OCI-M2 (cell line): ENCODE results near the gene TBL1Y.
"Not testable (repeated sequence)": the region's sequence is repeated elsewhere in the genome, so short reads cannot be mapped to it uniquely, and the experiment has no call there.

Source experiments
- DNase-seq: peaks from one replicate; lab custom pipeline; 2025; ENCODE audit not compliant: unreplicated experiment; lab: John Stamatoyannopoulos, UW

The TBL1Y gene

GRCh38 chrY:6972271-6972887, 61.9 kb downstream of the TBL1Y start:
- DNase-seq = no peak

DNA sequence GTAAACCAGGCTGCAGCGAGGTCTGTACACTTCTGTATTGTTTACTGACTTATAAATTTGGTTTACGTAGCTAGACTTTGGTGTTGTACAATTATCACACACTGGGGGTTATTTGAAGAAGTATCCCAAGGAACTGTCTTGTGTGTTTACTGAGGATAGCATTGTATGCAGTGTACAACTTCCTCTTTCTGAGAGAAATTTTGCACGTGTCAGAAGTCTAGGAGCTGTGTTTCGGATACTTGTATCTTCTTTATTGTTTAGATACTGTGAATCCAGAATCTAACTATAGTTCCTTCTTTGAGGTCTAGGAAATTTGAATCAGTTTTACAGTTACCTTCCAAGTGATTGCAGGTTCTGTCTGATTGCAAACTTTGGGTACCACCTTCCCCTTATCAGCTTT, 64.5 kb downstream of the TBL1Y start:
- no peak for DNase-seq

GRCh38 chrY:6977783-6978182, 67.3 kb downstream of the TBL1Y start:
- DNase-seq = no peak

- no peak for DNase-seq
Observed at GRCh38 chrY:6983221-6983620, 72.7 kb downstream of the TBL1Y start.

GRCh38 chrY:6987811-6988210, 77.3 kb downstream of the TBL1Y start:
- DNase-seq = no peak

- no peak for DNase-seq
Observed at GRCh38 chrY:6989886-6990620, 79.6 kb downstream of the TBL1Y start.

DNA sequence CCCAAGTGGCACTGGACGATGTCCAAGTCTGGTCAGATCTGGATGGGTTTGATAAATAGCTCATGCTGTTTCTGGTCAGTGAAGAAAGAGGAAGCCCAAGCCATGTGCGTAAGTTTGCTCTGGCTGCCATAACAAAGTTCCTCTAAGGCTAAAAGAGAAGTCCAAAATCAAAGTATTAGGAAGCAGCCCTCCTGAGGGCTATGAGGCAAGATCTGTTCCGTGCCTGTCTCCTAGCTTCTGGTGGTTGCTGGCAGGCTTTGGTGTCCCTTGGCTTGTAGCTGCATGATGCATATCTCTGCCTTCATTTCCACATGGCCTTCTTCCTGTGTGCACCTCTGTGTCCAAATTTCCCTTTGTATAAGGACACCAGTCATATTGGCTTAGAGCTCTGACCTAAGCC, 81.5 kb downstream of the TBL1Y start:
- no peak for DNase-seq

DNA sequence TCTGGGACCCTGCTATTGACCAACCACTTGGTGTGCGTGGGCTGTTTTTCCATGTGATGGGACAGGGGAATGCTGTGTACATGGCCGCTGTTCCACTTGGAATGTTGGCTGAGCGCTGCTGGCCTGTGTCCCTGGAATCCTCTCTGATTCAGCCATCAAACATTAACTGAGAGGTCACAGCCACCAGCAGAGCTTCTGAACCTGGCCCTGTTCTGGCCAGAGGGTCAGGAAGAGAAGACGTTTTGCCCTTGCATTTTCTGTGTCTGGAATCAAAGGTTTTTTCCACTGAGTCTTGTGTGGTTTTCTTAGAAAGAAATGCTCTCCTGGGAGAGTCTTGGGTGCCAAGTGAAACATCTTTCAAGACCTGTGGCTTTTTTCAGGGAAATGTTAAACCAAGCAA, 85.5 kb downstream of the TBL1Y start:
- DNase-seq = no peak

DNA sequence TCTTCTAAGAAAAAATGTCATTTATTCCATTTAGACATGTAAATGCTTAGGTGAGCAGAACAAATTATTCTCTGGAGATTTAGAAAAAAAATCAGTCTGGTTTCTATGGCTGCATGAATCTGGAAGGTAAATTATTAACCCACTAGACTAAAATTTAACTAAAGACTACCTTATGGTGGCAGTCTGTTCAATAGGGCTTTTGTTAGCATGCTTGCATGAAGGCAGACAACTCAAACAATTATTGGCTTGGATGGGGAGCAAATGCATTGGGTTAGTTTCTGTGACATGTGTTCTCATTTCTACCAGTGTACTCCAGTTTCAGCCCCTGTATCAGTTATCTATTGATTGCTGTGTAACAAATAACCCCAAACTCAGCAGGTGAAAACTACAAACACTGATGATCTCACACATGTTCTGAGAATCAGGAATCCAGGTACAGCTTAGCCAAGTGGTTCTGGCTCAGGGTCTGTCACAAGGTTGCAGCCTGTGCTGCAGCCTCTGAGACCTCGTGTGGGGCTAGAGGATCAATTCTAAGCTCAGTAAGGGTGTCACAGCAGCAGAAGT, 87.1 kb downstream of the TBL1Y start:
- DNase-seq = no peak

DNA sequence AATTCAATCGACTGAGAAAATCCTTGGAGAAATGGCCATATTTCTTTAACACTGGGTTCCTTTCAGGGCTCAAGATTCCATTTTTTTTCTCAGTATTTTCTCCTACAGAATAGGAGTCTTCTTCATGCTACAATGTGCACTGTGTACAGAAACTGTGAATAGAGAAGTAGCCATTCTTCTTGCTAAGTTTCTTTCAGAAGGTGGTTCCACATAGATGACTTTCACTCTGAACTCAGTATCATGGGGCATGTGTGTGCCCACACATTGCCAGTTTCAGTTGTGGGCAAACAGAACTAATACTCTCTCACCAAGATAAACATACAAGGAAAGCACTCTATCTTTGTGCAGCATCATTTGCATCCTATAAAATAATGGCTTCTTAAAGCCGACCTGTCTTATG, 89.4 kb downstream of the TBL1Y start:
- DNase-seq = no peak

DNA sequence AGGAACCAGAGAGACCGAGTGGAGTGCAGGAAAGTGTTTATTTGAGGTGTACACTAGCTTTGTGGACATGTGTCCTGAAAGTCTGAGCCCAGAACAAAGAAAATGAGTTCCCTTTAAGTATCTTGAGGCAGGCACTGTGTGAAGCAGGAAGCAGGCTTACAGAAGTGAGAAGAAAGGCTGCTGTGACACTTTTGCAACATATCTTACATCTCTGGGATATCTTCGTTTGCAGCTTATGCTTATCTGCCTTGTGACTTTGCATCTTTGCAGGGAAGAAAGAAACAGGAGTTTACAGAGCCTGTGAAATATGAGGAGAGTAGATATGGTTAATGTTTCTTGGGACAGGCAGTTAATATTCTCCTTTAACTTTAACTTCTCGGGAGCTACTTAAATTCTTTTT, 92.1 kb downstream of the TBL1Y start:
- no peak for DNase-seq

GRCh38 chrY:7007911-7008310, 97.4 kb downstream of the TBL1Y start:
- DNase-seq = no peak

GRCh38 chrY:7008578-7009355, 98.3 kb downstream of the TBL1Y start:
- no peak for DNase-seq

DNA sequence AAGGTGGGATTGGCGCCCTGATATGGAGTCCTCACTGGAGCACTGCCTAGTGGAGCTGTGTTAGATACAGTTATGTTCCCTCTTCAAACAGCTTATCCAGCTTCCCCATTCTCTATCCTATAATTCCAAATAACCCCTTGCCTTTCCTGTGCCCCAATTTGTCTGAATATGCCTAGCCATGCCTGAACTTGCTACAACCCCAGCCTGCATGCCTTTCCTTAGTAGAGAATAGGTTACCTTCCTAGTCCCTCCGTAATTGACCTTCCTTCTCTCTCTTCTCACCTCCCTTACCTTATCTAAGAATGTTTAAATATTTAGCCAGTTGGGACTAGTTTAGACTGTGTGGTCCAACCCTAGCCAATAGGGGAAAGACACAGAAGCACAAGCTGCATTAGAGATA, 102.6 kb downstream of the TBL1Y start:
- no peak for DNase-seq

DNA sequence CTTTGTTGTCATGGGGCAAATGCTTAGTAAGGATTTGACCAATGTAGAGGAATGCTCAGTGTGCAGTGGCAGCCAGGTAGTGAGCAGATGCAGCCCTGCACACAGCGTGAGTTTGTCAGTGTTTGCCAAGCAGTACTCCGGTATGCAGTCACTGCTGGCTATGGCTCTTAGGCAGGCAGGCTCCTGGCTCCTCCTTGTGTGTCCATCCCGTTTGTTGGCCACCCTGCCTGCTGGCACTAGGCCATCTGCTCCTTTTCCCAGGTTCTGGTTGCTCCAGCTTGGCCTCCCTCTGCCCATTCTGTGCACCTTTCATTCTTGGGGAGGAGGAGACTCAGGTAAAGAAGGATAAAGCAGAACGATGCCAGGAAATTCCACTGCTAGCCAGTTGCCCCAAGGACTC, 106.0 kb downstream of the TBL1Y start:
- no peak for DNase-seq

- no peak for DNase-seq
Observed at GRCh38 chrY:7017244-7018080, 107.0 kb downstream of the TBL1Y start.

DNA sequence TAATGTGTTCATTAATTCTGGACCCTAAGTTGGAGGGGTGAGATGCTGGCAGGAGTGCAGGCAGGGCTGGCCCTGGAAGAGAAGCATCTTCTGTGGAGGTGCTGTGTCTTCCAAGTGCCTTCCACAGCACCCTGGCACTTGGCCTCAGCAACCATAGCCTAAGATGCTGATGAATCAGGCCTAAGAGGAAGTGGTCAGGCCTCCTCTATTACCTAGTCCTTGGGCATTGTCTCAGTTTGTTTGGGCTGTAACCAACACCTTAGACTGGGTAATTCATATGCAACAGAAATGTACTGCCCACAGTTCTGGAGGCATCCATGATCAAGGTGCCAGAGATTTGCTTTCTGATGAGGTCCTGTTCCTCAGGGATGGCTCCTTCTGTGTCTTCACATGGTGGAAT, 128.5 kb downstream of the TBL1Y start:
- DNase-seq = no peak

DNA sequence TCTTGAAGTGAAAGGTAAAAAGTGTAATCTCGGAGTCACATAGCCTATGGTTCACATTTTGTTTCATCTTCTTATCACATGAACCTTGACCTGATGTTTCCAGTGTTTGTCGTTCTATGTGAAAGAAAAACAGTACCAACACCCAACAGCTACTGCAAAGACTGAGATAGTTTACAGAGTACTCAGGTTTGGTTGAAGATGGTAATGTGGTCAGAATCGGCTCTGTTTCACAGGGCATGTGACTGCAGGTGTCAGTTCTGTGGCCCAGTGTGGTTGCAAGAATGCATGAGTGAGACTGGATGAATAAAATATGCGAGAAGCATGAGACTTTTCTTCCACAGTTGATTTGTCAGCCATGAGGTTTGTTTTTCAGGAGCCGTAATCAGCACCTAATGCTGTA, 130.2 kb downstream of the TBL1Y start:
- no peak for DNase-seq

GRCh38 chrY:7041983-7042382, 131.5 kb downstream of the TBL1Y start:
- DNase-seq = no peak

- DNase-seq = not testable (repeated sequence)
Observed at GRCh38 chrY:7052461-7052860, 142.0 kb downstream of the TBL1Y start.

GRCh38 chrY:7056886-7057285, 146.4 kb downstream of the TBL1Y start:
- DNase-seq = no peak
